Activated CD8-positive, alpha-beta memory T cell treated with anti-CD3 and anti-CD28 coated beads, Interleukin-2, amount 10 ng/mL, durations not matched to agents 7 days and 5 days (primary cell): ENCODE data around the gene KCNJ15. TPM values are rescaled to one million over a fixed set of nuclear protein-coding genes. Genes with fewer than 3 reads are reported as not detected.

ENCODE experiments used
- ATAC-seq: fragments of 150-1000 bp; cut with Tn5 transposase; one replicate; pipeline ENCODE4 v1.10.0; 2021; ENCODE audit warnings: moderate library complexity
- CTCF ChIA-PET: fragments of 350-600 bp; sonication (Branson Sonifier 250); formaldehyde crosslinking; loops from one replicate; lab custom pipeline; 2021; ENCODE audit warnings: antibody characterized with exemption; lab: Charles Lee
- DNase-seq: peaks from one replicate; pipeline ENCODE4 v3.0.0-alpha.2; 2020
- H3K27ac Mint-ChIP-seq: one replicate; pipeline ENCODE4 v1.8.0; 2021; ENCODE audit warnings: mild to moderate bottlenecking, mixed read lengths
- H3K27me3 Mint-ChIP-seq: one replicate; pipeline ENCODE4 v1.8.0; 2021; ENCODE audit warnings: mixed read lengths
- H3K36me3 Mint-ChIP-seq: one replicate; pipeline ENCODE4 v1.8.0; 2021; ENCODE audit warnings: mild to moderate bottlenecking, mixed read lengths
- H3K4me1 Mint-ChIP-seq: one replicate; pipeline ENCODE4 v1.8.0; 2021; ENCODE audit warnings: mixed read lengths
- H3K4me3 Mint-ChIP-seq: one replicate; pipeline ENCODE4 v1.8.0; 2021; ENCODE audit warnings: mild to moderate bottlenecking, moderate library complexity, mixed read lengths
- H3K9me3 Mint-ChIP-seq: one replicate; pipeline ENCODE4 v1.8.0; 2022; ENCODE audit warnings: low read depth, mixed read lengths
- total RNA-seq, 2 experiments: library from RNA; stranded (reverse); gene quantifications; one replicate each; pipeline ENCODE4 v1.2.3, GENCODE V29; 2021

The KCNJ15 gene
- total RNA-seq, 2 experiments from 2014 or later: not detected

DNA sequence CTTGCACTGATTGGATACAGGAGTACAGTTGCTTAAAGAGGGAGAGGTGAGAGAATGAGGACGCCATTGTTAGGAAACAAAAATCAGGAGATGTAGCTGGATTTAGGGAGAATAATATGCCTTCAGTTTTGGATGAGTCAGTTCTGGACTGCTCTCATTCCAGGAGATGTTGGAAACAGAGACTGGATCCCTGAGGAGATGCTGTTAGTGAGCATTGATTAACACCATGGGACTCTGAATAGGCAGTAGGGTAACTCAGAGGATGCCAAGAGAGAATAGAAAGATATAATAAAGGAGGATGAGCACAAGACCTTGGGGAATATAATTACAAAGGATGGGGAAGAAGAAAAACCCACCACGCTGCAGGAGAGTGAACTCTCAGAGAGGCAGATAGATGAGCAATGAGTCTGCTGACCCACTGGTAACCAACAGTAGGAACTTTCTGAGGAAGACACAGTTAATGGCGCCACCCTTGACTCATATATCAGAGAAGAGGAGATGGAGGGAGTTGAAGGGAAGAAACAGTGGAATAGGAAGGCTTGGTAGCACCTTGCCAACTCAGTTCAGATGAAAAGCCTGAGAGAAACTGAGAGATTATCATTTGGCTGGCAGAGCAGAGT lies 10.5 kb downstream of the KCNJ15 start:
- Mint-ChIP-seq H3K9me3 (no peaks in the 10 kb centered on the region), H3K4me1 (no peaks in the 10 kb centered on the region), H3K4me3 (no peak overlapping the region), H3K36me3 (no peaks in the 10 kb centered on the region), H3K27me3 (peaks cover 12% of the 10 kb centered on the region), H3K27ac (no peak overlapping the region)
- no peak for ATAC-seq
- no peak for DNase-seq
- CTCF ChIA-PET: no interaction called here

- H3K27me3 Mint-ChIP-seq: peaks cover 12% of the 10 kb centered on the region
- no peak for DNase-seq
- no peak overlapping the region for H3K27ac Mint-ChIP-seq
- no peaks in the 10 kb centered on the region for H3K9me3 Mint-ChIP-seq
- CTCF ChIA-PET: no interaction called here
- no peak overlapping the region for H3K4me3 Mint-ChIP-seq
- no peaks in the 10 kb centered on the region for H3K4me1 Mint-ChIP-seq
- ATAC-seq: no peak
- H3K36me3 Mint-ChIP-seq: no peaks in the 10 kb centered on the region
Measured at GRCh38 chr21:38267991-38268863, 11.4 kb downstream of the KCNJ15 start.

DNA sequence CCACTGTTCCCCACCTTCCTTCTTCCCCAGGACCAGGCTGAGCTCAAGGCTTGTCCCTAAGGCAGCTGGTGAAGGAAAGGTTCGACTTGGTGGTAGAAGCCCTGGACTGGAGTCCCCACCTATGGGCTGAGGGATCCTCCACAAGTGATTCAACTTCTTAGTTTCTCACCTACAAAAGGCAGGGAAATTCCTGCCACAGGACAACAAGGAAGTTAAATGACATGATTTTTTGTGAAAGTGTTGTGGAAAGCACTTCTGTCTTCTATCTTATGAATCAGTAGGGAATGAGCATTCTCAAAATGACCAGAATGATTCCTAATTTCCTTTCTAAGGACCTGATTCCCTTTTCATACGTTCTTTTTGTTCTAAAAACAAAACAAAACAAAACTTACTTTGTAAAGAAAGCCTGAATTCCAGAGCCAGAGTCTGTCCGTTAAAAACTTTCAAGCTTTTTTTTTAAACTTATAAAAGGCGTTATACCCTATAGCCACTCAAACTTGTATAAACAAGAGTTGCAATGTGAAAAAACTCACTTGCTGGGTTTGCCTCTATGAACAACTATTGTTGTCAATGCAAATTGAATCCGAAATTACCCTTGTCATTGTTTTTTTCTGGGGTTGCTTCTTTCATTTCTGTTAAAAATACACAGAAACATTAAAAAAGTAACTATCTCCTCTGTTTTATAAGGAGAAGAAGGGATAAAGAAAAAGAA lies 12.2 kb downstream of the KCNJ15 start:
- no peak for ATAC-seq
- no peak for DNase-seq
- Mint-ChIP-seq H3K9me3 (no peaks in the 10 kb centered on the region), H3K27me3 (peaks cover 13% of the 10 kb centered on the region), H3K27ac (no peak overlapping the region), H3K36me3 (no peaks in the 10 kb centered on the region), H3K4me1 (no peaks in the 10 kb centered on the region), H3K4me3 (no peak overlapping the region)
- CTCF ChIA-PET: no interaction called here

GRCh38 chr21:38269576-38269936 lies 12.8 kb downstream of the KCNJ15 start:
- Mint-ChIP-seq H3K27me3 (peaks cover 16% of the 10 kb centered on the region), H3K4me3 (no peak overlapping the region), H3K36me3 (no peaks in the 10 kb centered on the region), H3K27ac (no peak overlapping the region), H3K4me1 (no peaks in the 10 kb centered on the region), H3K9me3 (no peaks in the 10 kb centered on the region)
- no peak for ATAC-seq
- DNase-seq: no peak
- CTCF ChIA-PET: no interaction called here

DNA sequence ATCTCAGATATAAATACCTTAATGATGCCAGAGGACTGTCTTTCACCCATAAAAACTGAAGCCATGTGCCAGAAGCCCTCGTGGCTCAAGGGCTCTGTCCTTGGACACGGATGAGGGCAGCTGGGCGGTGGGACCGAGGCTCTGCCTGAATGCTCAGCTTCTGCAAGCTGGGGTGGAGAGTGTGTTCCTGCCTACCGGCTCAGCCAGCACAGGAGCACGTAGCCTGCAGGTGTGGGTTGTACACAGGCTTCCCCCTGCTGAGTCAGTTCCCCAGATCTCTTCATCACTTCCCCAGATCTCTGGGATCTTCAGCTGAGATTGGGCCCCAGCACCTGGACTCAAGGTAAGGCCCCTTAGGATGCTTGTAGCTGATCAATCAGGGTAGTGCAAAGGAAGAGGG lies 15.4 kb downstream of the KCNJ15 start:
- H3K27me3 Mint-ChIP-seq: peaks cover 13% of the 10 kb centered on the region
- H3K4me1 Mint-ChIP-seq: no peaks in the 10 kb centered on the region
- H3K9me3 Mint-ChIP-seq: no peaks in the 10 kb centered on the region
- H3K27ac Mint-ChIP-seq: no peak overlapping the region
- no peak for ATAC-seq
- CTCF ChIA-PET: no interaction called here
- DNase-seq: no peak
- H3K4me3 Mint-ChIP-seq: no peak overlapping the region
- no peaks in the 10 kb centered on the region for H3K36me3 Mint-ChIP-seq

DNA sequence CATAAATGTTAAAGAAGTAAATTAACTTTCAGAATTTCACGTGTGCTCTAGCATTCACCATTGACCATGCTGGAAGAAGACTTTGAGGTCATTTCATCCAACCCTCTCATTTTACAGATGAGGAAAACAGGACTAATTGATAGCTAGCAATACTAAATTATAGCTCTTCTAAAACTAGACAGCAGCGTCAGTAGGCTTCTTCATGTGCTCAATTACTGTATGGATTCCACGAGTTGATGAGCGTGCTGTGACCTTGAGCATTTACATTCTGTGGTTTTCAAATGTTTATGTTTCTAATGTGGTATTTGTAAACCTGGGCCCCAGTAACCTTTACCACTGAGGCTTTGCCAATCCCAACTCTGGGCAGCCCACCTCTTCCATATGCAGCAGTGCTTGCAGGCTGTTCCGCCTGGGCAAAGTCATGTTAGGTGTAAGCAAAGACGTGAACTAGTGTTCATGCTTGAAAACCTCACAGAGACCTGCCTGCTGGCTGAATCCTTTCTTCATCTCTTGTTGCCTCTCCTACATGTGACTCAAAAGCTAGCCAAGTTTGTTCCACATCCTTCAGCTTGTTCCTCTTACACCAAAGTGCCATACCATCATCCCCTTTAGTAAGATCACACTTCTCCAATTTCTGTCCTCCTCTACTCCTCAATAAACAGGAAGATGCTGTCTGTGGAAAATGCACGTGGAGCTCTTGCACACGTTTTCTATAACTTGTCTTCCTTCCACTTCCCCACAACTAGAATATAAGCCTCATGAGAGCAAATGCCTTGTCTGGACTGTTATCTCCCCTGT lies 17.2 kb downstream of the KCNJ15 start:
- no peak overlapping the region for H3K4me3 Mint-ChIP-seq
- DNase-seq (no peak), ATAC-seq (no peak)
- CTCF ChIA-PET: no interaction called here
- H3K27me3 Mint-ChIP-seq: peaks cover 10% of the 10 kb centered on the region
- no peaks in the 10 kb centered on the region for H3K36me3 Mint-ChIP-seq
- H3K9me3 Mint-ChIP-seq: no peaks in the 10 kb centered on the region
- no peaks in the 10 kb centered on the region for H3K4me1 Mint-ChIP-seq
- no peak overlapping the region for H3K27ac Mint-ChIP-seq

GRCh38 chr21:38277501-38278131 lies 20.8 kb downstream of the KCNJ15 start:
- ATAC-seq (no peak), DNase-seq (no peak)
- H3K9me3 Mint-ChIP-seq: no peaks in the 10 kb centered on the region
- H3K4me3 Mint-ChIP-seq: no peak overlapping the region
- no peaks in the 10 kb centered on the region for H3K4me1 Mint-ChIP-seq
- peaks cover 8% of the 10 kb centered on the region for H3K27me3 Mint-ChIP-seq
- no peaks in the 10 kb centered on the region for H3K36me3 Mint-ChIP-seq
- no peak overlapping the region for H3K27ac Mint-ChIP-seq
- CTCF ChIA-PET: no interaction called here

- peaks cover 4% of the 10 kb centered on the region for H3K27me3 Mint-ChIP-seq
- CTCF ChIA-PET: no interaction called here
- no peaks in the 10 kb centered on the region for H3K4me1 Mint-ChIP-seq
- H3K36me3 Mint-ChIP-seq: no peaks in the 10 kb centered on the region
- no peak overlapping the region for H3K27ac Mint-ChIP-seq
- DNase-seq (no peak), ATAC-seq (no peak)
- H3K4me3 Mint-ChIP-seq: no peak overlapping the region
- no peaks in the 10 kb centered on the region for H3K9me3 Mint-ChIP-seq
Measured at GRCh38 chr21:38280454-38280853, 23.7 kb downstream of the KCNJ15 start.

DNA sequence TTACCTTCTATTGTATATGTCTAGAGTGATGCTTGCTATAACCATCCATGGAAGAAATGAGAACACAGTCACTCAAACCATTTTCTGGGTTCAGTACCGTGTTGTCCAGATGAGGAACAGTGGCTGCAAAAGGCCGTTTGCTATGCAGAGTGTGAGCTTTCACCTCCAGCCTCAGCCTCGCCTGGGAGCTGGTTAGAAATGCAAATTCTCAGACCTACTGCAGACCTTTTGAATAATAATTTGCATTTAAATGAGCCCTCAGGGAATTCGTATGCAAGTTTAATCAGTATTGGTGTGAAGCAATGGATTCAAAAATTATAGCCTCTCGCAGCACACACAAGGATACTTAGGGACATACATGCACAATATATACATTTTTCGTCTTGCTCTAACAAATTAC lies 24.1 kb downstream of the KCNJ15 start:
- H3K4me3 Mint-ChIP-seq: no peak overlapping the region
- H3K36me3 Mint-ChIP-seq: no peaks in the 10 kb centered on the region
- no peak for DNase-seq
- no peaks in the 10 kb centered on the region for H3K4me1 Mint-ChIP-seq
- no peak for ATAC-seq
- H3K9me3 Mint-ChIP-seq: no peaks in the 10 kb centered on the region
- CTCF ChIA-PET: no interaction called here
- no peak overlapping the region for H3K27ac Mint-ChIP-seq
- H3K27me3 Mint-ChIP-seq: peaks cover 4% of the 10 kb centered on the region

- H3K4me3 Mint-ChIP-seq: no peak overlapping the region
- ATAC-seq (no peak), DNase-seq (no peak)
- no peaks in the 10 kb centered on the region for H3K27me3 Mint-ChIP-seq
- H3K27ac Mint-ChIP-seq: no peak overlapping the region
- H3K9me3 Mint-ChIP-seq: no peaks in the 10 kb centered on the region
- H3K4me1 Mint-ChIP-seq: no peaks in the 10 kb centered on the region
- CTCF ChIA-PET: no interaction called here
- H3K36me3 Mint-ChIP-seq: no peaks in the 10 kb centered on the region
Measured at GRCh38 chr21:38282921-38283320, 26.1 kb downstream of the KCNJ15 start.

DNA sequence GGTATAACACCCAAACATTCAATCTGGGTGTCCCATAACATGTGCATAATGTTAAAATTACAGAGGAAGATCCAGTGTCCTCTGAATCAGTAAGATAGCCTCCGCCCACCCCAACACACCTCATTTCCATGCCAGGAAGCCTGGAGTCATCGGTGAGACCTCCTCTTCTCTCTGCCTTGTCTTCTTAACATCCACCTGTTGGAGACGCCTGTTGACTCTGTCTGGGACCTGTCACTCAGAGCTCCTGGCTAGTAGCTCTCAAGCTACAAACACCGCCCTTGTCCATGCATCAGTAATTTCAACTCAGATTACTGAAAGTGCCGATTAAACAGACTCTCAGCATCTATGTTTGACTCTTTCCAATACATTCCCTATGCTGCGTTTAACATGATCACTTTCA lies 27.4 kb downstream of the KCNJ15 start:
- no peaks in the 10 kb centered on the region for H3K4me1 Mint-ChIP-seq
- CTCF ChIA-PET: no interaction called here
- no peak overlapping the region for H3K27ac Mint-ChIP-seq
- no peak overlapping the region for H3K4me3 Mint-ChIP-seq
- DNase-seq: no peak
- no peaks in the 10 kb centered on the region for H3K9me3 Mint-ChIP-seq
- no peak for ATAC-seq
- no peaks in the 10 kb centered on the region for H3K36me3 Mint-ChIP-seq
- H3K27me3 Mint-ChIP-seq: no peaks in the 10 kb centered on the region

DNA sequence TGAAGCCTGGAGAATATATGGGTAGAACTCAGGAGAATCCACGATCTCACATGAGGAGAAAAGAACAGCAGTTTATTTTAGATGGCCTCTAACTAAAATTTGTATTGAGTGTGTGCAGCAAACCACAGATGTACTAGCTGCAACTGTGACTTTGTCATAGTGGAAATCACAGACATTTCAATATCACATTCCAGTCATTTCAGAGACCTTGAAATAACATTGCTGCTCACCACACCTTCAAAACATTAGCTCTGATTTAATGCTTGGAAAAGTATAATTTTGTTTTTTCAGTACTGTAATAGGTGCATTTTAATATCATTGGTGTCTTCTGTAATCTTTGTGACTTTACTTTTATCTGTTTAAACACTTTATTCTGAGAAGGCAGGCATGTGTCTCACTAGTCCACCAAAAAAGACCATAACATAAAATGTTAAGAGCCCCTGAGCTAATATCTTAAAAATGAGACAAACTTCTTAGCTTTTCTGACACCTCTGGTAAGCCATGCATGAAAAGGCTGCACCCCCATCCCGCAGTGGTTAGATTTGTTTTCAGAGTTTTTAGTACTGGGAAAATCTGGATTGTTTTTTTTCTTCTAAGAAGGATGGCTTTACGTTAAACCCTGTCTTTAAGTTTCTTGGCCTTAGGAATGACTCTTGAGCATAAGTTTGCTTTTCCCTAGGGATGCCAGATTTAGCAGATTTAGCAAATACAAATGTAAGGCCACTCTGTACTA lies 30.1 kb downstream of the KCNJ15 start:
- no peak overlapping the region for H3K4me3 Mint-ChIP-seq
- no peaks in the 10 kb centered on the region for H3K36me3 Mint-ChIP-seq
- H3K27me3 Mint-ChIP-seq: peaks cover 2% of the 10 kb centered on the region
- CTCF ChIA-PET: no interaction called here
- no peak overlapping the region for H3K27ac Mint-ChIP-seq
- DNase-seq (no peak), ATAC-seq (no peak)
- H3K4me1 Mint-ChIP-seq: no peaks in the 10 kb centered on the region
- H3K9me3 Mint-ChIP-seq: no peaks in the 10 kb centered on the region
